ENCODE data around the gene EPHA5. TPM values are rescaled to one million over a fixed set of nuclear protein-coding genes. Genes with fewer than 3 reads are reported as not detected.

Gene EPHA5
- polyA plus RNA-seq, 1 donor, result 0.17 TPM

GRCh38 chr4:65482410-65482809 is 187.9 kb downstream of the EPHA5 start:
- DNase-seq, result no peak

GRCh38 chr4:65472531-65472930 is 197.8 kb downstream of the EPHA5 start:
- DNase-seq, result no peak

- DNase-seq, result no peak
Observed at GRCh38 chr4:65467068-65467680, 203.1 kb downstream of the EPHA5 start.

- DNase-seq, result no peak
Observed at GRCh38 chr4:65461781-65462180, 208.5 kb downstream of the EPHA5 start.

- no peak for DNase-seq
Observed at GRCh38 chr4:65457011-65457410, 213.3 kb downstream of the EPHA5 start.

- DNase-seq, result no peak
Observed at GRCh38 chr4:65456579-65456978, 213.7 kb downstream of the EPHA5 start.

- no peak for DNase-seq
Observed at GRCh38 chr4:65453398-65453797, 216.9 kb downstream of the EPHA5 start.

GRCh38 chr4:65450899-65451298 is 219.4 kb downstream of the EPHA5 start:
- DNase-seq, result no peak

GRCh38 chr4:65437102-65437501 is 233.2 kb downstream of the EPHA5 start:
- peak; percentile 1 for DNase-seq

GRCh38 chr4:65422109-65422508 is 248.2 kb downstream of the EPHA5 start:
- DNase-seq, result no peak

- DNase-seq, result no peak
Observed at GRCh38 chr4:65420036-65420435, 250.3 kb downstream of the EPHA5 start.

GRCh38 chr4:65416891-65417290 is 253.4 kb downstream of the EPHA5 start:
- DNase-seq, result peak; percentile 6

GRCh38 chr4:65407483-65407882 is 262.8 kb downstream of the EPHA5 start:
- DNase-seq, result no peak

GRCh38 chr4:65401083-65401482 is 269.2 kb downstream of the EPHA5 start:
- DNase-seq, result no peak

- DNase-seq, result no peak
Observed at GRCh38 chr4:65399084-65399483, 271.2 kb downstream of the EPHA5 start.

- no peak for DNase-seq
Observed at GRCh38 chr4:65393078-65393477, 277.2 kb downstream of the EPHA5 start.

- no peak for DNase-seq
Observed at GRCh38 chr4:65392488-65392887, 277.8 kb downstream of the EPHA5 start.

- DNase-seq, result no peak
Observed at GRCh38 chr4:65391814-65392213, 278.5 kb downstream of the EPHA5 start.

GRCh38 chr4:65391382-65391781 is 278.9 kb downstream of the EPHA5 start:
- DNase-seq, result no peak

GRCh38 chr4:65386927-65387326 is 283.4 kb downstream of the EPHA5 start:
- no peak for DNase-seq

GRCh38 chr4:65383589-65384305 is 286.5 kb downstream of the EPHA5 start:
- DNase-seq, result no peak

GRCh38 chr4:65381648-65382047 is 288.6 kb downstream of the EPHA5 start:
- no peak for DNase-seq

GRCh38 chr4:65370709-65371108 is 299.6 kb downstream of the EPHA5 start:
- DNase-seq, result no peak

- DNase-seq, result no peak
Observed at GRCh38 chr4:65367306-65367705, 303.0 kb downstream of the EPHA5 start.

GRCh38 chr4:65358914-65359313 is 311.4 kb downstream of the EPHA5 start:
- DNase-seq, result no peak

All from hindlimb muscle (tissue), 1 donor.